SK-N-SH (cell line): ENCODE results near the gene SFT2D3.

Experiments
- MEF2A ChIP-seq: IDR thresholded peaks from 2 replicates; pipeline ENCODE4 v1.4.0; 2012; ENCODE audit warnings: low read depth, borderline replicate concordance
- POLR2AphosphoS5 ChIP-seq: IDR thresholded peaks from 2 replicates; pipeline ENCODE4 v1.6.1; 2012; ENCODE audit warnings: low read depth, low read length
- REST ChIP-seq: IDR thresholded peaks from 2 replicates; pipeline ENCODE4 v1.6.1; 2012; ENCODE audit warnings: mild to moderate bottlenecking, low read depth, low read length, moderate library complexity
- TAF1 ChIP-seq: IDR thresholded peaks from 2 replicates; pipeline ENCODE4 v1.6.1; 2012; ENCODE audit warnings: low read depth, mild to moderate bottlenecking, low read length, moderate library complexity, borderline replicate concordance
- USF2 ChIP-seq: fragments of 150-350 bp; IDR thresholded peaks from 2 replicates; pipeline ENCODE4 v1.6.1; 2017; ENCODE audit warnings: antibody characterized with exemption, low read length, low read depth, borderline replicate concordance
- TF ChIP-seq, protein P1 (sequence below): fragments of 200-600 bp; sonication (generic); IDR thresholded peaks from 2 replicates; pipeline ENCODE4 v1.6.1; 2017; ENCODE audit warnings: antibody characterized with exemption, mild to moderate bottlenecking, moderate library complexity

GRCh38 chr2:127735537-127736399 lies 34.5 kb downstream of the SFT2D3 start:
- TF ChIP-seq POLR2AphosphoS5, result no peak
- TF ChIP-seq, protein P1, sequence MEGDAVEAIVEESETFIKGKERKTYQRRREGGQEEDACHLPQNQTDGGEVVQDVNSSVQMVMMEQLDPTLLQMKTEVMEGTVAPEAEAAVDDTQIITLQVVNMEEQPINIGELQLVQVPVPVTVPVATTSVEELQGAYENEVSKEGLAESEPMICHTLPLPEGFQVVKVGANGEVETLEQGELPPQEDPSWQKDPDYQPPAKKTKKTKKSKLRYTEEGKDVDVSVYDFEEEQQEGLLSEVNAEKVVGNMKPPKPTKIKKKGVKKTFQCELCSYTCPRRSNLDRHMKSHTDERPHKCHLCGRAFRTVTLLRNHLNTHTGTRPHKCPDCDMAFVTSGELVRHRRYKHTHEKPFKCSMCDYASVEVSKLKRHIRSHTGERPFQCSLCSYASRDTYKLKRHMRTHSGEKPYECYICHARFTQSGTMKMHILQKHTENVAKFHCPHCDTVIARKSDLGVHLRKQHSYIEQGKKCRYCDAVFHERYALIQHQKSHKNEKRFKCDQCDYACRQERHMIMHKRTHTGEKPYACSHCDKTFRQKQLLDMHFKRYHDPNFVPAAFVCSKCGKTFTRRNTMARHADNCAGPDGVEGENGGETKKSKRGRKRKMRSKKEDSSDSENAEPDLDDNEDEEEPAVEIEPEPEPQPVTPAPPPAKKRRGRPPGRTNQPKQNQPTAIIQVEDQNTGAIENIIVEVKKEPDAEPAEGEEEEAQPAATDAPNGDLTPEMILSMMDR, result no peak
- TF ChIP-seq REST, result no peak
- TF ChIP-seq TAF1, result no peak
- no peak for TF ChIP-seq MEF2A
- TF ChIP-seq USF2, result no peak
